OCI-LY3 (cell line): ENCODE data around the gene PARD3.

ENCODE experiments used
- CTCF ChIP-seq: fragments of 200-600, 300-600 bp; sonication (generic); IDR thresholded peaks from 2 replicates; pipeline ENCODE4 v1.5.1; 2014; ENCODE audit warnings: antibody characterized with exemption, low read length, low read depth
- EZH2phosphoT487 ChIP-seq: fragments of 200-600 bp; shearing (Covaris generic); IDR thresholded peaks from 2 replicates; pipeline ENCODE4 v1.6.1; 2018; ENCODE audit warnings: antibody characterized with exemption, mixed run types, low read depth

GRCh38 chr10:34717429-34717828, 97.7 kb downstream of the PARD3 start:
- TF ChIP-seq CTCF, result no peak
- TF ChIP-seq EZH2phosphoT487, result no peak
